ENCODE data around the gene GADL1.

The GADL1 gene

GRCh38 chr3:30688776-30689641 is 205.5 kb downstream of the GADL1 start:
- intact Hi-C loops (cut with DNase I) = no loop called here
- peak in 21 of 42 donors; percentile 11 to 63 (median 37) for DNase-seq

DNA sequence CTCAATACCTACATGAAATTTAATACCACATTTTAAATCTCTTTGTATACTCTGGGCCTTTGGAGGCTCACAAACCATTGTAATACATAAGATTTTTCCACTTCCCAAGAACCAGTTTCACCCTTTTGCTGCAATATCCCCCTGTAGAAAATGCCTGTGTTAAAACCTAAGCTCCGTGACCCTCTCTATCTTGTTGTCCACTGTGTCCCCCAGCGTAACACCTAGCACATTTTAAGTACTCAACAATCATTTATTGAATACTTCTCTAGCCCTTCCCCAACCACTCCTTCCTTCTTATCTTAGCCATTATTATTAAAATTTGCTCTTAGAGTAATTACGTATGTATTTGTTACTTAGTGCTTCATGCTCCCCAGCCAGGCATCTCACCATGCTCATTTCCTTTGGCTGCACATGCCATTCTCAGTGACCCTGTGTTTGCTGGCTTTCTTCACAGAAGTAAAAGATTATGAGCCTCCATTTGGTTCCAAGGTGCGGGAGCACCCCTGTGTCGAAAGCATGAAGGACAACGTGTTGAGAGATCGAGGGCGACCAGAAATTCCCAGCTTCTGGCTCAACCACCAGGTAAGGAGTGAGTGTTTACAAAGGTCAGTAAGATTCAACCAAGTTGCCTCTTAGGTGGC is 206.4 kb downstream of the GADL1 start:
- no peak for DNase-seq
- intact Hi-C loops (cut with DNase I) = no loop called here

DNA sequence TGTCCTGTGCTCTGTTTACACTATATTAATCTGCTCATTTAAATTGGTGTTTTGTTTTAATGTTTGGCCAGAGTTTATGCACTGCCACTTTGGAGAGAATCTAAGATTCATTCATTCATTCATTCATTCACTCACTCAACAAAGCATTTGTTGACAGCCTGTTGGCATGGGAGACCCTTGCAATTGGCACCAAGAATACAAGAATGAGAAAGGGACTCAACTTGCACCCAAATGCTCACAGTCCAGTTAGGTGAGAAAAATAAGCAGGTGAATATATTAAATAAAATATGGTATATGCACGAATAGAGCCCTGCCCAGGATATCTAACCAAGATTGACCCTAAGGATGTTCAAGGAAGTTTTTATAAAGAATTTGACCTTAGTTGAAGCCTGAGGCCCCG is 207.7 kb downstream of the GADL1 start:
- intact Hi-C loops (cut with DNase I) = no loop called here
- no peak for DNase-seq

DNA sequence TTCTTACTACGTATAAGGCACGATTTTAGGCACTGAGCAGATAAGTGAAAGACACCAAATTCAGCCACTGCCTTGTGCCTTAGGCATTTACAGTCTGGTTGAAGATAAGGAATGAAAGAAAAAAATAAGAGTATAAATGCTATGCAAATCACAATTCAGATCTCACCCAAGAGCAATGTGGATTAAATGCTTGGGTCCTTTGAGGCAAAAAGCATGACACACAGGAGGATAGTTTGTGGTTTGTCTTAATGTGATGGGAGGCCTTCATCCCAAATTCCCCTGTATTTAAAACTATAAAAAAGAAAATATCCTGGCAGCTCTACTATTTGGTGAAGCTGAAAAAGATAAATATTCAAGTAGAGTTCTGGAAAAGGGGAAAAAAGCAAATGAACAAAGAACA is 208.3 kb downstream of the GADL1 start:
- DNase-seq = no peak
- intact Hi-C loops (cut with DNase I) = no loop called here

DNA sequence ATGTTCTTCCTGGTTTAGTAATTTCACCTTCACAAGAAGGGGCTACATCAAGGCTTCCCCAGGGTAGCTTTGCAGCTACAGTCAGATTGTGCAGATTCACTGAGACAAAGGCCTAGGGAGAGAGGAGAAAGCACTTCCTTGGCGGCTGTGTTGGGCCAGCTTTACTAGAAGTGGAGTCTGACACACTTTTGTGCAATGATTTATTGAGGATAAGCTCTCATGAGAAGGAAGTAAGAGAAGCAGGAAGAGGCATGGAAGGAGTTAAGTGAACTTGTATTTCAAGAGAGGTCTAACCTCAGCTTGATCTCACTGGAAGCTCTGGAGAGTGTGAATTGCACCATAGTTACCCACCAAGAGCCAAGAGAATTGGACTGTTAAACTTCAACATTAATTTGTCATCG is 209.2 kb downstream of the GADL1 start:
- intact Hi-C loops (cut with DNase I) = no loop called here
- no peak for DNase-seq

- intact Hi-C loops (cut with DNase I) = no loop called here
- DNase-seq = no peak
These were observed 210.1 kb downstream of the GADL1 start for GRCh38 chr3:30684356-30684755.

GRCh38 chr3:30683769-30684168 is 210.7 kb downstream of the GADL1 start:
- no peak for DNase-seq
- intact Hi-C loops (cut with DNase I) = no loop called here

- intact Hi-C loops (cut with DNase I) = no loop called here
- DNase-seq = no peak
These were observed 211.9 kb downstream of the GADL1 start for GRCh38 chr3:30682434-30683155.

DNA sequence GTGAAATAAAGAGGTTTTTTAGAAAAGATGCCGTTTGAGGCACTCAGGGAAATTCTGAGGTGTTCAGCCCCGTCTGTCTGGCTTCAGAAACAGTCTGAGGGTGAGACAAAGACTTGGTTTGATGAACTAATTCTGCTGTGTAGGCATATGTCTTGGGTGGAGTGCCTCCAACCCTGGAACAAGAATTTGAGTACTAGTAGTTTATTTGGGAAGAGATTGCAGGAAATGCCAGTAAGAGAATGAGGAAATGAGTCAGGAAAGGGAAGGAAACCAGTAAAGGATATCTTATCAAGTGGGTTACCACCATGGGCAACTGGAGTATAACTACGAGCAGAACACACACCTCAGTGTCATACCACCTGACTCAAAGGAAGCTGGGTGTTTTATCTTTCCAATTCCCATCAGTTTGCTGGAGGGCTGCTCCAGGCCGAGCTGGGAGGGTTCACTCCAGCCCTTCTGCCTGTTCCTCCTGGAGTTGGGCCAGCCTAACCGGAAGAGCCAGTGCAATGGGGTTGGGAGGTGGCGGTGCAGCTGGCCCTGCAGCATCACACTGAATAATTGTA is 212.7 kb downstream of the GADL1 start:
- intact Hi-C loops (cut with DNase I) = no loop called here
- DNase-seq = peak in 40 of 42 donors; percentile 9 to 81 (median 54)

DNA sequence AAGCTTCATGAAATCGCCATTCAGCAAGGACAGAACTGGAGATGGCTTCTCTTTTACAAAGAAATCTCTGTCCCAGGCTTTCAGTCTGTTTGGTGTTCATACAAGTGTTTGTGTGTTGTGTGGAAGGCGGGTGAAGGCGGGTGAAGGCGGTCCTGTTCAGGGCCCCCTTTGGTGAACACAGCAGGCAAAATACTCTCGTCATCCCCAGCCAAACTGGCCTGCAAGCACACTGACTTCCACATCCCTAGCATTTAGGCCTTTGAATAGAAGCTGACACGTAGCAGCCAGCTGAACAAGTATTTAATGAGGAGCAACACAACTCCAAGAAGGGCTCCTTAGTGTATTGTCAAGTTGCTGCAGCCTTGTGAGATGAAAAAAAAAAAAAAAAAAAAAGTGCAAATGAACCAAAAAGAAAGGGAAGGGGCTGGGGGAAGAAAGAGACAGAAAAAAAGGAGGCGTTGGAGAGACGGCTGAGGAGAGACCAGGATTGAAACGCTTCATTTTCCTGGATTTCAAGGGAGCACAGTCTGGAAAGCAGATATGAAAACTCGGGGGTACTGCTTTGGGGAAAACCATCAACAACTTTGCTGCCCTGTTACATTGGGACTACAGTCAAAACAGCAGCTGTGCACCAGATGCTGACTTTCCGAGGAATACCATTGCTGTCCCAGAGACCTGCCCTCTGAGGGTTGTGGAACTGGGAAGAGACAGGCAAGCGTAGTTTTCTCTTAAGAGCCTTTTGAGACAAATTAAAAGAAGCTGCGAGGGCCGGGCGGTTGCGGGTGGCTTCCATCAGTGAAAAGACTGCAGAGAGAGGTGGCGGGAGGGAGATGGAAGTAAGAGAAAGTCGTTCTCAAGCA is 213.4 kb downstream of the GADL1 start:
- intact Hi-C loops (cut with DNase I) = no loop called here
- DNase-seq = peak; percentile 61 to 92 (median 84)

GRCh38 chr3:30679045-30679444 is 215.4 kb downstream of the GADL1 start:
- no peak for DNase-seq
- intact Hi-C loops (cut with DNase I) = no loop called here

GRCh38 chr3:30677347-30677685 is 217.1 kb downstream of the GADL1 start:
- DNase-seq = no peak
- intact Hi-C loops (cut with DNase I) = no loop called here

GRCh38 chr3:30676424-30677346 is 217.8 kb downstream of the GADL1 start:
- no peak for DNase-seq
- intact Hi-C loops (cut with DNase I) = no loop called here
